Measurements from ENCODE around the gene KCTD21. TPM values are rescaled to one million over a fixed set of nuclear protein-coding genes. Genes with fewer than 3 reads are reported as not detected.

Gene KCTD21
- total RNA-seq, 1 donor from 2014 or later, result 0.90 TPM

GRCh38 chr11:78161346-78161745, 27.1 kb downstream of the KCTD21 start:
- no peaks in the 10 kb centered on the region for H4K20me1 ChIP-seq (ENCODE audit: low read depth)
- Mint-ChIP-seq H3K4me1 (peaks cover 4% of the 10 kb centered on the region), H3K36me3 (peaks cover 3% of the 10 kb centered on the region), H3K4me3 (no peak overlapping the region), H3K27me3 (ENCODE audit: insufficient read depth, low read depth) (peaks cover 3% of the 10 kb centered on the region), H3K9me3 (no peaks in the 10 kb centered on the region), H3K27ac (no peak overlapping the region)
- no peaks in the 10 kb centered on the region for H3K9me3 ChIP-seq (ENCODE audit: low read depth)
- no peak overlapping the region for H2AFZ ChIP-seq (replicated peaks)
- no peak for DNase-seq (ENCODE audit: low spot score)
- H3K4me1 ChIP-seq, result no peaks in the 10 kb centered on the region
- TF ChIP-seq CTCF (IDR thresholded peaks at IDR 0.05) (no peak), EZH2 (IDR thresholded peaks at IDR 0.05) (no peak), EZH2phosphoT487 (IDR thresholded peaks at IDR 0.05) (no peak)
- no peak overlapping the region for H3K4me3 ChIP-seq
- no peaks in the 10 kb centered on the region for H3K27me3 ChIP-seq
- no peak overlapping the region for H3K9ac ChIP-seq
- H3K4me2 ChIP-seq, result no peak overlapping the region
- no peaks in the 10 kb centered on the region for H3F3A ChIP-seq (ENCODE audit: low read depth)
- no peaks in the 10 kb centered on the region for H3K79me2 ChIP-seq (ENCODE audit: low read depth)
- H3K27ac ChIP-seq, result no peak overlapping the region
- H3K36me3 ChIP-seq, result no peaks in the 10 kb centered on the region

GRCh38 chr11:78160557-78160956, 27.9 kb downstream of the KCTD21 start:
- no peak overlapping the region for H2AFZ ChIP-seq (replicated peaks)
- Mint-ChIP-seq H3K9me3 (no peaks in the 10 kb centered on the region), H3K4me3 (no peak overlapping the region), H3K36me3 (peaks cover 3% of the 10 kb centered on the region), H3K27me3 (ENCODE audit: insufficient read depth, low read depth) (peaks cover 3% of the 10 kb centered on the region), H3K27ac (peak overlapping the region; percentile 65), H3K4me1 (peaks cover 8% of the 10 kb centered on the region)
- H4K20me1 ChIP-seq (ENCODE audit: low read depth), result no peaks in the 10 kb centered on the region
- no peaks in the 10 kb centered on the region for H3K36me3 ChIP-seq
- H3K4me3 ChIP-seq, result no peak overlapping the region
- DNase-seq (ENCODE audit: low spot score), result no peak
- H3K4me2 ChIP-seq, result no peak overlapping the region
- no peak overlapping the region for H3K9ac ChIP-seq
- H3K4me1 ChIP-seq, result no peaks in the 10 kb centered on the region
- H3K9me3 ChIP-seq (ENCODE audit: low read depth), result no peaks in the 10 kb centered on the region
- H3K27me3 ChIP-seq, result no peaks in the 10 kb centered on the region
- TF ChIP-seq EZH2 (IDR thresholded peaks at IDR 0.05) (no peak), EZH2phosphoT487 (IDR thresholded peaks at IDR 0.05) (no peak), CTCF (IDR thresholded peaks at IDR 0.05) (no peak)
- no peaks in the 10 kb centered on the region for H3K79me2 ChIP-seq (ENCODE audit: low read depth)
- H3F3A ChIP-seq (ENCODE audit: low read depth), result no peaks in the 10 kb centered on the region
- no peak overlapping the region for H3K27ac ChIP-seq

GRCh38 chr11:78158987-78159652, 29.3 kb downstream of the KCTD21 start:
- Mint-ChIP-seq H3K9me3 (no peaks in the 10 kb centered on the region), H3K36me3 (peaks cover 3% of the 10 kb centered on the region), H3K4me1 (peaks cover 8% of the 10 kb centered on the region), H3K4me3 (no peak overlapping the region), H3K27ac (no peak overlapping the region), H3K27me3 (ENCODE audit: insufficient read depth, low read depth) (no peaks in the 10 kb centered on the region)
- Histone ChIP-seq H2AFZ (replicated peaks) (no peak overlapping the region), H3K4me1 (no peaks in the 10 kb centered on the region), H3K9me3 (ENCODE audit: low read depth) (no peaks in the 10 kb centered on the region), H4K20me1 (ENCODE audit: low read depth) (no peaks in the 10 kb centered on the region), H3F3A (ENCODE audit: low read depth) (no peaks in the 10 kb centered on the region), H3K79me2 (ENCODE audit: low read depth) (no peaks in the 10 kb centered on the region), H3K27ac (no peak overlapping the region), H3K4me3 (no peak overlapping the region), H3K4me2 (no peak overlapping the region), H3K27me3 (no peaks in the 10 kb centered on the region), H3K9ac (no peak overlapping the region), H3K36me3 (no peaks in the 10 kb centered on the region)
- TF ChIP-seq CTCF (IDR thresholded peaks at IDR 0.05) (no peak), EZH2phosphoT487 (IDR thresholded peaks at IDR 0.05) (no peak), EZH2 (IDR thresholded peaks at IDR 0.05) (no peak)
- DNase-seq (ENCODE audit: low spot score), result no peak

Measured in neural progenitor cell (in vitro differentiated cells).